ENCODE measurements around the gene DDX19B. TPM values are rescaled to one million over a fixed set of nuclear protein-coding genes. Genes with fewer than 3 reads are reported as not detected.
"Not testable (repeated sequence)": the region's sequence is repeated elsewhere in the genome, so short reads cannot be mapped to it uniquely, and the experiment has no call there.

The DDX19B gene
- polyA plus RNA-seq, 3 donors: 29.2 to 33.0 (median 31.9) TPM

- peaks cover 33% of the 10 kb centered on the region for H3K4me1 Mint-ChIP-seq
Measured at GRCh38 chr16:70304892-70305448, 6.0 kb downstream of the DDX19B start.

DNA sequence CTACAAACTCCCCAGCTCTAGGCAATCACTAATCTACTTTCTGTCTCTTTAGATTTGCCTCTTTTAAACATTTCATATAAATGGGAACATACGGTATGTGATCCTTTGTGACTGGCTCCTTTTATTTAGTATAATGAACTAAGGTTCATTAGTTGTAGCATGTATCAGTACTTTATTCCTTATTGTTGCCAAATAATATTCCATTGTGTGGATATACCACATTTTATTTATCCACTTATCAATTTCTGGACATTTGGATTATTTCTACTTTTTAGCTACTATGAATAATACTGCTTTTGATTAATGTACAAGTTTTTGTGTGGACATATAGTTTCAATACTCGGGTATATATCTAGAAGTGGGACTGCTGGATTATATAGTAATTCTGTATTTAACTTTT is 7.9 kb downstream of the DDX19B start:
- peaks cover 15 to 20% of the 10 kb centered on the region in 2 donors for H3K4me1 ChIP-seq (ENCODE audit: control insufficient read depth in 1 of 2, insufficient read depth in 2 of 2, low read length in 2 of 2)
- WGBS (ENCODE audit: insufficient coverage): no CpG with 5 or more reads among the region's 2 CpGs

More at GRCh38 chr16:70304892-70305448, 6.0 kb downstream of the DDX19B start:
- Histone ChIP-seq H3K4me1 (ENCODE audit: control insufficient read depth in 1 of 2, insufficient read depth in 2 of 2, low read length in 2 of 2) (peaks cover 19 to 23% of the 10 kb centered on the region in 2 donors), H3K4me3 (replicated peaks in 1 of 3; ENCODE audit: low read depth in 2 of 3, low read length in 3 of 3) (peak overlapping the region in 1 of 3 experiments; percentile 8), H3K79me2 (ENCODE audit: insufficient read depth, low read length) (peaks cover 76% of the 10 kb centered on the region), H3K27ac (ENCODE audit: low read depth in 1 of 2, low read length in 2 of 2) (peak overlapping the region in 1 of 2 donors; percentile 80), H3K36me3 (replicated peaks in 1 of 2; ENCODE audit: control insufficient read depth in 1 of 2, insufficient read depth in 2 of 2, low read length in 2 of 2) (peaks cover 0 to 3% of the 10 kb centered on the region in 2 donors), H3K27me3 (ENCODE audit: control insufficient read depth in 2 of 2, insufficient read depth in 2 of 2, low read length in 2 of 2) (no peaks in the 10 kb centered on the region), H3K9ac (ENCODE audit: insufficient read depth, low read length, poor library complexity, severe bottlenecking) (no peak overlapping the region), H3K9me3 (replicated peaks in 1 of 2; ENCODE audit: control insufficient read depth in 1 of 2, insufficient read depth in 1 of 2, low read length in 2 of 2) (no peaks in the 10 kb centered on the region), H3K4me2 (replicated peaks; ENCODE audit: extremely low read depth, low read length, poor library complexity, severe bottlenecking) (peak overlapping the region; percentile 31), H2AFZ (ENCODE audit: insufficient read depth, low read depth, low read length, poor library complexity, severe bottlenecking) (no peak overlapping the region), H4K20me1 (ENCODE audit: insufficient read depth, low read length) (peaks cover 4% of the 10 kb centered on the region)
- intact Hi-C loops (cut with micrococcal nuclease): no loop called here
- TF ChIP-seq CTCF (IDR thresholded peaks at IDR 0.05): no peak
- Mint-ChIP-seq H3K27me3 (ENCODE audit: low read depth in 3 of 3) (no peaks in the 10 kb centered on the region), H3K9me3 (peaks cover 4 to 10% (median 7%) of the 10 kb centered on the region in 7 donors), H3K36me3 (peaks cover 18 to 39% of the 10 kb centered on the region in 2 donors), H3K27ac (peak overlapping the region; percentile 81 to 94 (median 88)), H3K4me3 (peak overlapping the region; percentile 58 to 73)
- WGBS (ENCODE audit: insufficient coverage): no CpG with 5 or more reads among the region's 3 CpGs
- DNase-seq: no peak

GRCh38 chr16:70307726-70308125 is 8.7 kb downstream of the DDX19B start:
- WGBS (ENCODE audit: insufficient coverage): no CpG with 5 or more reads among the region's 2 CpGs
- Histone ChIP-seq H3K4me1 (ENCODE audit: control insufficient read depth in 1 of 2, insufficient read depth in 2 of 2, low read length in 2 of 2) (peaks cover 15 to 20% of the 10 kb centered on the region in 2 donors), H3K79me2 (ENCODE audit: insufficient read depth, low read length) (peaks cover 57% of the 10 kb centered on the region)
- H3K9me3 ChIP-seq (replicated peaks in 1 of 2; ENCODE audit: control insufficient read depth in 1 of 2, insufficient read depth in 1 of 2, low read length in 2 of 2); H3K27ac ChIP-seq (ENCODE audit: low read depth in 1 of 2, low read length in 2 of 2); H3K36me3 ChIP-seq (replicated peaks in 1 of 2; ENCODE audit: control insufficient read depth in 1 of 2, insufficient read depth in 2 of 2, low read length in 2 of 2); H3K27me3 Mint-ChIP-seq (ENCODE audit: low read depth in 3 of 3); H2AFZ ChIP-seq (ENCODE audit: insufficient read depth, low read depth, low read length, poor library complexity, severe bottlenecking); H3K4me2 ChIP-seq (replicated peaks; ENCODE audit: extremely low read depth, low read length, poor library complexity, severe bottlenecking); intact Hi-C loops (cut with micrococcal nuclease); H3K9ac ChIP-seq (ENCODE audit: insufficient read depth, low read length, poor library complexity, severe bottlenecking); H3K9me3 Mint-ChIP-seq; H3K27me3 ChIP-seq (ENCODE audit: control insufficient read depth in 2 of 2, insufficient read depth in 2 of 2, low read length in 2 of 2); H3K4me3 Mint-ChIP-seq; H3K4me3 ChIP-seq (replicated peaks in 1 of 3; ENCODE audit: low read depth in 2 of 3, low read length in 3 of 3); DNase-seq; H4K20me1 ChIP-seq (ENCODE audit: insufficient read depth, low read length): not testable (repeated sequence)
- peak overlapping the region in 1 of 7 donors; percentile 73 for H3K27ac Mint-ChIP-seq
- H3K36me3 Mint-ChIP-seq: peaks cover 9 to 24% of the 10 kb centered on the region in 2 donors
- peaks cover 27% of the 10 kb centered on the region for H3K4me1 Mint-ChIP-seq

More for the DNA sequence above, 7.9 kb downstream of the DDX19B start:
- Mint-ChIP-seq H3K36me3 (peaks cover 10 to 25% of the 10 kb centered on the region in 2 donors), H3K4me1 (peaks cover 27% of the 10 kb centered on the region), H3K9me3 (no peaks in the 10 kb centered on the region), H3K27ac (no peak overlapping the region), H3K4me3 (no peak overlapping the region), H3K27me3 (ENCODE audit: low read depth in 3 of 3) (no peaks in the 10 kb centered on the region)
- H3K4me3 ChIP-seq (replicated peaks in 1 of 3; ENCODE audit: low read depth in 2 of 3, low read length in 3 of 3): no peak overlapping the region
- no peaks in the 10 kb centered on the region for H3K9me3 ChIP-seq (replicated peaks in 1 of 2; ENCODE audit: control insufficient read depth in 1 of 2, insufficient read depth in 1 of 2, low read length in 2 of 2)
- no peak overlapping the region for H3K27ac ChIP-seq (ENCODE audit: low read depth in 1 of 2, low read length in 2 of 2)
- intact Hi-C loops (cut with micrococcal nuclease): no loop called here
- peaks cover 0 to 3% of the 10 kb centered on the region in 2 donors for H3K36me3 ChIP-seq (replicated peaks in 1 of 2; ENCODE audit: control insufficient read depth in 1 of 2, insufficient read depth in 2 of 2, low read length in 2 of 2)
- peaks cover 4% of the 10 kb centered on the region for H4K20me1 ChIP-seq (ENCODE audit: insufficient read depth, low read length)
- TF ChIP-seq CTCF (IDR thresholded peaks at IDR 0.05): no peak
- no peaks in the 10 kb centered on the region for H3K27me3 ChIP-seq (ENCODE audit: control insufficient read depth in 2 of 2, insufficient read depth in 2 of 2, low read length in 2 of 2)
- DNase-seq: no peak
- H3K79me2 ChIP-seq (ENCODE audit: insufficient read depth, low read length): peaks cover 62% of the 10 kb centered on the region
- no peak overlapping the region for H2AFZ ChIP-seq (ENCODE audit: insufficient read depth, low read depth, low read length, poor library complexity, severe bottlenecking)
- H3K9ac ChIP-seq (ENCODE audit: insufficient read depth, low read length, poor library complexity, severe bottlenecking): no peak overlapping the region
- H3K4me2 ChIP-seq (replicated peaks; ENCODE audit: extremely low read depth, low read length, poor library complexity, severe bottlenecking): no peak overlapping the region
